LNCaP clone FGC (cell line): Measurements from ENCODE around the gene LARGE1.

Experiments used
- DNase-seq: peaks from one replicate; pipeline ENCODE4 v3.0.0-alpha.2; 2011; ENCODE audit warnings: low read depth
- H3K4me3 ChIP-seq: 2 replicates; pipeline ENCODE4 v1.5.1; 2011; ENCODE audit warnings: mild to moderate bottlenecking, low read depth, low read length, control low read depth
- CTCF ChIP-seq: IDR thresholded peaks from 2 replicates; pipeline ENCODE4 v1.5.1; 2012; ENCODE audit warnings: mild to moderate bottlenecking; ENCODE audit not compliant: control insufficient read depth, insufficient read depth; ENCODE audit errors: extremely low read depth

The LARGE1 gene

GRCh38 chr22:33418484-33418883 lies 501.8 kb downstream of the LARGE1 start:
- no peak for TF ChIP-seq CTCF
- DNase-seq = no peak
- H3K4me3 ChIP-seq = no peak overlapping the region

GRCh38 chr22:33415401-33415800 lies 504.9 kb downstream of the LARGE1 start:
- H3K4me3 ChIP-seq = no peak overlapping the region
- DNase-seq = no peak
- no peak for TF ChIP-seq CTCF

- no peak for DNase-seq
- no peak overlapping the region for H3K4me3 ChIP-seq
- TF ChIP-seq CTCF = no peak
Observed at GRCh38 chr22:33409079-33409478, 511.2 kb downstream of the LARGE1 start.

- TF ChIP-seq CTCF = no peak
- DNase-seq = no peak
- no peak overlapping the region for H3K4me3 ChIP-seq
Observed at GRCh38 chr22:33405194-33405593, 515.1 kb downstream of the LARGE1 start.

GRCh38 chr22:33404723-33405122 lies 515.6 kb downstream of the LARGE1 start:
- DNase-seq = no peak
- no peak for TF ChIP-seq CTCF
- H3K4me3 ChIP-seq = no peak overlapping the region

- no peak overlapping the region for H3K4me3 ChIP-seq
- no peak for TF ChIP-seq CTCF
- no peak for DNase-seq
Observed at GRCh38 chr22:33402325-33402724, 518.0 kb downstream of the LARGE1 start.

- DNase-seq = no peak
- H3K4me3 ChIP-seq = no peak overlapping the region
- TF ChIP-seq CTCF = no peak
Observed at GRCh38 chr22:33401291-33401690, 519.0 kb downstream of the LARGE1 start.
